Measurements from ENCODE around the gene RSAD1.

Gene RSAD1

DNA sequence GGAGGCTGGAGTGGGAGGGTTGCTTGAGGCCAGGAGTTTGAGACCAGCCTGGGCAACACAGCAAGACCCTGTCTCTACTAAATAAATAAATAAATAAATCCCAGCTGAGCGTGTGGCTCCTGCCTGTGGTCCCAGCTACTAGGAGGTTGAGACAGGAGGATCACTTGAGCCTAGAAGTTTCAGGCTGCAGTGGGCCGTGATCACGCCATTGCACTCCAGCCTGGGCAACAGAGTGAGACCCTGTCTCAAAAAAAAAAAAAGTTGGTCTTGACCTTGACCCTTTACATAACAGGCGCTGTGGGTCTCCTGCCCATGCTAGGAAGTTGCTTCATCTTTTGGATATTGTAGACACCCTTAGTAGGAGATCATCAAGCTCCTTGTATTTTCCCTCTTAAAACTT is 41.3 kb upstream of the RSAD1 start:
- TF ChIP-seq, protein P1, sequence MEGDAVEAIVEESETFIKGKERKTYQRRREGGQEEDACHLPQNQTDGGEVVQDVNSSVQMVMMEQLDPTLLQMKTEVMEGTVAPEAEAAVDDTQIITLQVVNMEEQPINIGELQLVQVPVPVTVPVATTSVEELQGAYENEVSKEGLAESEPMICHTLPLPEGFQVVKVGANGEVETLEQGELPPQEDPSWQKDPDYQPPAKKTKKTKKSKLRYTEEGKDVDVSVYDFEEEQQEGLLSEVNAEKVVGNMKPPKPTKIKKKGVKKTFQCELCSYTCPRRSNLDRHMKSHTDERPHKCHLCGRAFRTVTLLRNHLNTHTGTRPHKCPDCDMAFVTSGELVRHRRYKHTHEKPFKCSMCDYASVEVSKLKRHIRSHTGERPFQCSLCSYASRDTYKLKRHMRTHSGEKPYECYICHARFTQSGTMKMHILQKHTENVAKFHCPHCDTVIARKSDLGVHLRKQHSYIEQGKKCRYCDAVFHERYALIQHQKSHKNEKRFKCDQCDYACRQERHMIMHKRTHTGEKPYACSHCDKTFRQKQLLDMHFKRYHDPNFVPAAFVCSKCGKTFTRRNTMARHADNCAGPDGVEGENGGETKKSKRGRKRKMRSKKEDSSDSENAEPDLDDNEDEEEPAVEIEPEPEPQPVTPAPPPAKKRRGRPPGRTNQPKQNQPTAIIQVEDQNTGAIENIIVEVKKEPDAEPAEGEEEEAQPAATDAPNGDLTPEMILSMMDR (IDR thresholded peaks at IDR 0.05): no peak
- Histone ChIP-seq H3K36me3 (ENCODE audit: control insufficient read depth, insufficient read depth, low read length) (no peaks in the 10 kb centered on the region), H2AFZ (no peak overlapping the region), H3K9me3 (ENCODE audit: control insufficient read depth, low read length) (no peaks in the 10 kb centered on the region), H3K27ac (no peak overlapping the region), H3K9ac (no peak overlapping the region), H3K4me2 (ENCODE audit: low read length) (no peak overlapping the region), H3K4me3 (ENCODE audit: low read depth, low read length) (no peak overlapping the region), H3K79me2 (peaks cover 34% of the 10 kb centered on the region), H3K4me1 (peaks cover 10% of the 10 kb centered on the region), H3K27me3 (ENCODE audit: control insufficient read depth, insufficient read depth, low read length) (no peaks in the 10 kb centered on the region)

DNA sequence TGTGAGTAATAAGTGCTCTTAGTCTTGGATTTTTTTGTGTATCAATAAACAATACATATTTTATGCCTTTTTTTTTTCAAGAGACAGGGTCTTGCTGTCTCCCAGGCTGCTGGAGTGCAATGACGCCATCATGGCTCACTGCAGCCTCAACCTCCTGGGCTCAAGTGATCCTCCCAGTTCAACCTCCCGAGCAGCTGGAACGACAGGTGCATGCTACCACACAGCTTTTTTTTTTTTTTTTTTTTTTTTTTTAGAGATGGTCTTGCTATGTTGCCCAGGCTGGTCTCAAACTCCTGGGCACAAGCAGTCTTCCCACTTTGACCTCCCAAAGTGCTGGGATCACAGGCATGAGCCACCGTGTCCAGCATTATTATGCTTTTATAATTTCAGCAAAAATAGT is 39.7 kb upstream of the RSAD1 start:
- no peak overlapping the region for H3K4me2 ChIP-seq (ENCODE audit: low read length)
- H3K79me2 ChIP-seq: peaks cover 33% of the 10 kb centered on the region
- H3K36me3 ChIP-seq (ENCODE audit: control insufficient read depth, insufficient read depth, low read length): no peaks in the 10 kb centered on the region
- no peak overlapping the region for H3K4me3 ChIP-seq (ENCODE audit: low read depth, low read length)
- no peaks in the 10 kb centered on the region for H3K27me3 ChIP-seq (ENCODE audit: control insufficient read depth, insufficient read depth, low read length)
- TF ChIP-seq, protein P1 (IDR thresholded peaks at IDR 0.05): no peak
- no peak overlapping the region for H2AFZ ChIP-seq
- no peak overlapping the region for H3K9ac ChIP-seq
- H3K27ac ChIP-seq: no peak overlapping the region
- no peaks in the 10 kb centered on the region for H3K9me3 ChIP-seq (ENCODE audit: control insufficient read depth, low read length)
- H3K4me1 ChIP-seq: peaks cover 13% of the 10 kb centered on the region

DNA sequence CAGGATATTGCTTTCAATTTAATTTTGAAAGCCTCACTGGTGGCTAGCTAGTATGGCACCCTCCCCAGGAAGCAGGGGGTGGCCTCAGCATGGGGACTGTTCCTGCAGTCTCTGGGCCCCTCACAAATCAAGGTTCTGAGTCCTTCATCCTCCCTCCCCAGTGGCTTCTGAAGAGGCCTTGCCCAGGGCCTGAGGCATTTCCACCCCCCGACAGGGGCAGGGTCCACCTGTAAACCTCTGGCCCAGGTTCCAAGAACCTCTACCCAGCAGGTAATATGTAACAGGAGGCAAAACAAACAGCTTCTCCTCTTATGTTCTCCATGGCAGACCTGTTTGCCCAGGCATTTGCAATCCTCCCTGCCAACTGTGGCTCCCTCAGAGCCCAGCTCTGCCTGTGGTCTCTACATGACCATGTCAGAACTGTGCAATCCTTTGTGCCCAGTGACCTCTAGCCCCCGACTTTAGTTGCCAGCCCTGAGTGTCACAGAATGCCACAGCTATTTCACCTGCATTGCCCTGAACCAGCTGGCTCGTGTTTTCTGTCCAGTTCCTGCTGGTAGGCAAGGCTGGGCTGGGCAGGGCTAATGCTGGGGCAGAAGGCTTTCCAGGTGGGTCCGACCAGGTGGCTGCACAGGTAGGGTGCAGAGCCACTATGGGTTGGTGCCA is 38.4 kb upstream of the RSAD1 start:
- Histone ChIP-seq H3K4me3 (ENCODE audit: low read depth, low read length) (no peak overlapping the region), H3K4me2 (ENCODE audit: low read length) (no peak overlapping the region), H2AFZ (peak overlapping the region; percentile 27), H3K9me3 (ENCODE audit: control insufficient read depth, low read length) (no peaks in the 10 kb centered on the region), H3K27ac (peak overlapping the region; percentile 39), H3K9ac (no peak overlapping the region), H3K79me2 (peaks cover 33% of the 10 kb centered on the region), H3K27me3 (ENCODE audit: control insufficient read depth, insufficient read depth, low read length) (no peaks in the 10 kb centered on the region), H3K36me3 (ENCODE audit: control insufficient read depth, insufficient read depth, low read length) (no peaks in the 10 kb centered on the region), H3K4me1 (peaks cover 13% of the 10 kb centered on the region)
- TF ChIP-seq, protein P1 (IDR thresholded peaks at IDR 0.05): no peak

DNA sequence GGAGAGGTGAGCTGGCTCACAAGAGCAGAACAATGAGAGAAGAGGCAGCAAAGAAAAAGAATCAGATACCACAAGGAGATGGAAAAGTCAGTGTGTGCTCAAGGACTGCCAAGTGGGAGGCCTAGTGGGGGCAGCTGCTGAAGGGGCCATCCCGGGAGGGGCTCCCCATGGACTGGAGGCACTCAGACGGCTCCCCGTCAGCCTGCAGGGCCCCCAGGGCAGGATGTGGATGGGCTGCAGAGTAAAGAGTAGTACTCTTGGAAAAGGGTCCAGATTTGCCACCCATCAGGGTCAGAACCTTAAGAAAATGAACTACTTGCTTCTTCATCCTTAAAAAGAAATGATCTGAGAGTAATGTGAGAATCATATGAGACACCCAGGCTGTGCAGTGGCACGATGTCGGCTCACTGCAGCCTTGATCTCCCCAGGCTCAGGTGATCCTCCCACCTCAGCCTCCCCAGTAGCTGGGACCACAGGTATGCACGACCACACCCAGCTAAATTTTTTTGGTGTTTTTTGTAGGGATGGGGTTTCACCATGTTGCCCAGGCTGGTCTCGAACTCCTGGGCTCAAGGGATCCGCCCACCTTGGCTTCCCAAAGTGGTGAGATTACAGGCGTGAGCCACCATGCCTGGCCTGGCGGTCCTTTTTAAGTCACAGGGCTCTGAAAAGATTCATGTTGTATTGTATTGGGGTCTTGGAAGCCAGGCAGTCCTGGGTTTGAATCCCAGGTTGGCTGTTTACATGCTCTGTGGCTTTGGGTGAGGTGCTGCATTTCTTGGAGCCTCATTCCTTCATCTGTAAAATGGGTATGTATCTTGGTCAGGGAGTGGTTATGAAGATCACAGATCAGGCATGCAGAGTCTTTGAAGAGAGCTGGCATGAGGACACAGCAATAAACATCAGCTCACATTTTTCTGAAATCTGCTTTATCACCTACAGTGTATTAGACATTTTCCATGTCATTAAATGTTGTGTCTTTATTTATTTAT is 37.5 kb upstream of the RSAD1 start:
- peaks cover 29% of the 10 kb centered on the region for H3K79me2 ChIP-seq
- no peaks in the 10 kb centered on the region for H3K27me3 ChIP-seq (ENCODE audit: control insufficient read depth, insufficient read depth, low read length)
- H3K36me3 ChIP-seq (ENCODE audit: control insufficient read depth, insufficient read depth, low read length): no peaks in the 10 kb centered on the region
- no peak overlapping the region for H2AFZ ChIP-seq
- H3K9ac ChIP-seq: no peak overlapping the region
- peaks cover 13% of the 10 kb centered on the region for H3K4me1 ChIP-seq
- peak overlapping the region; percentile 39 for H3K27ac ChIP-seq
- no peak overlapping the region for H3K4me2 ChIP-seq (ENCODE audit: low read length)
- TF ChIP-seq, protein P1 (IDR thresholded peaks at IDR 0.05): no peak
- H3K9me3 ChIP-seq (ENCODE audit: control insufficient read depth, low read length): no peaks in the 10 kb centered on the region
- H3K4me3 ChIP-seq (ENCODE audit: low read depth, low read length): no peak overlapping the region

All from parathyroid adenoma (tissue), 2 donors.